Large intestine (tissue), 12 donors: ENCODE results near the gene EFHD2. TPM values are rescaled to one million over a fixed set of nuclear protein-coding genes. Genes with fewer than 3 reads are reported as not detected.

Experiments used
- DNase-seq, 2 donors: peaks; one replicate each; pipeline versions ENCODE4 v3.0.0 to v3.0.0-alpha.2; 2013
- H3K27ac ChIP-seq: one replicate; pipeline ENCODE4 v1.5.1; 2013; ENCODE audit warnings: low read length
- H3K27me3 ChIP-seq: 2 replicates; pipeline ENCODE4 v1.6.1; 2013; ENCODE audit warnings: low read length; ENCODE audit not compliant: control insufficient read depth, insufficient read depth
- H3K36me3 ChIP-seq: 2 replicates; pipeline ENCODE4 v1.6.1; 2013; ENCODE audit warnings: low read length; ENCODE audit not compliant: control insufficient read depth, insufficient read depth
- H3K4me1 ChIP-seq: one replicate; pipeline ENCODE4 v1.6.1; 2013; ENCODE audit warnings: low read length; ENCODE audit not compliant: control insufficient read depth, insufficient read depth
- H3K4me3 ChIP-seq: one replicate; pipeline ENCODE4 v1.5.1; 2013; ENCODE audit warnings: low read length
- H3K9me3 ChIP-seq: one replicate; pipeline ENCODE4 v1.6.1; 2013; ENCODE audit warnings: mild to moderate bottlenecking, low read depth, low read length, moderate library complexity; ENCODE audit not compliant: control insufficient read depth
- WGBS: methylation state at CpG from one replicate; pipeline ENCODE4 v1.1.5; 2013; ENCODE audit warnings: low lambda C conversion rate; ENCODE audit not compliant: insufficient coverage; 5-methylcytosine and 5-hydroxymethylcytosine counted together
- long read RNA-seq, 11 donors: transcript quantifications; one replicate each; lab custom pipeline, GENCODE V29; 2026
- polyA plus RNA-seq: library from polyadenylated mRNA; unstranded; fragments of 120-200 nt; gene quantifications from one replicate; pipeline ENCODE4 v1.2.1, GENCODE V29; 2013

EFHD2 gene, protein sequence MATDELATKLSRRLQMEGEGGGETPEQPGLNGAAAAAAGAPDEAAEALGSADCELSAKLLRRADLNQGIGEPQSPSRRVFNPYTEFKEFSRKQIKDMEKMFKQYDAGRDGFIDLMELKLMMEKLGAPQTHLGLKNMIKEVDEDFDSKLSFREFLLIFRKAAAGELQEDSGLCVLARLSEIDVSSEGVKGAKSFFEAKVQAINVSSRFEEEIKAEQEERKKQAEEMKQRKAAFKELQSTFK
- 57.2 TPM for polyA plus RNA-seq
- long read RNA-seq, donor 1, transcript EFHD2-201 (4 exons, 2,419 nt), result major isoform, 33 of 33 reads
- long read RNA-seq, donor 1, partial matches to known transcripts, result 0 of 33 reads
- long read RNA-seq, donor 1, other reads (novel, unspliced or antisense), result 0 of 33 reads
- long read RNA-seq, donor 2, transcript EFHD2-201 (4 exons, 2,419 nt), result major isoform, 69 of 69 reads
- long read RNA-seq, donor 2, partial matches to known transcripts, result 0 of 69 reads
- long read RNA-seq, donor 2, other reads (novel, unspliced or antisense), result 0 of 69 reads
- long read RNA-seq, donor 3, result 0 reads
- long read RNA-seq, donor 4, partial matches to known transcripts, result 0 of 3 reads
- long read RNA-seq, donor 4, other reads (novel, unspliced or antisense), result 0 of 3 reads
- long read RNA-seq, donor 5, transcript EFHD2-201 (4 exons, 2,419 nt), result major isoform, 27 of 27 reads
- long read RNA-seq, donor 5, partial matches to known transcripts, result 0 of 27 reads
- long read RNA-seq, donor 5, other reads (novel, unspliced or antisense), result 0 of 27 reads
- long read RNA-seq, donor 6, transcript EFHD2-201 (4 exons, 2,419 nt), result major isoform, 68 of 78 reads
- long read RNA-seq, donor 6, partial matches to known transcripts, result 10 of 78 reads
- long read RNA-seq, donor 6, other reads (novel, unspliced or antisense), result 0 of 78 reads
- long read RNA-seq, donor 7, transcript EFHD2-201 (4 exons, 2,419 nt), result major isoform, 22 of 22 reads
- long read RNA-seq, donor 7, partial matches to known transcripts, result 0 of 22 reads
- long read RNA-seq, donor 7, other reads (novel, unspliced or antisense), result 0 of 22 reads
- long read RNA-seq, donor 8, transcript EFHD2-201 (4 exons, 2,419 nt), result major isoform, 87 of 92 reads
- long read RNA-seq, donor 8, partial matches to known transcripts, result 5 of 92 reads
- long read RNA-seq, donor 8, other reads (novel, unspliced or antisense), result 0 of 92 reads
- long read RNA-seq, donor 9, transcript EFHD2-201 (4 exons, 2,419 nt), result major isoform, 38 of 38 reads
- long read RNA-seq, donor 9, partial matches to known transcripts, result 0 of 38 reads
- long read RNA-seq, donor 9, other reads (novel, unspliced or antisense), result 0 of 38 reads
- long read RNA-seq, donor 10, transcript EFHD2-201 (4 exons, 2,419 nt), result major isoform, 86 of 93 reads
- long read RNA-seq, donor 10, partial matches to known transcripts, result 7 of 93 reads
- long read RNA-seq, donor 10, other reads (novel, unspliced or antisense), result 0 of 93 reads
- long read RNA-seq, donor 11, transcript EFHD2-201 (4 exons, 2,419 nt), result major isoform, 45 of 45 reads
- long read RNA-seq, donor 11, partial matches to known transcripts, result 0 of 45 reads
- long read RNA-seq, donor 11, other reads (novel, unspliced or antisense), result 0 of 45 reads

DNA sequence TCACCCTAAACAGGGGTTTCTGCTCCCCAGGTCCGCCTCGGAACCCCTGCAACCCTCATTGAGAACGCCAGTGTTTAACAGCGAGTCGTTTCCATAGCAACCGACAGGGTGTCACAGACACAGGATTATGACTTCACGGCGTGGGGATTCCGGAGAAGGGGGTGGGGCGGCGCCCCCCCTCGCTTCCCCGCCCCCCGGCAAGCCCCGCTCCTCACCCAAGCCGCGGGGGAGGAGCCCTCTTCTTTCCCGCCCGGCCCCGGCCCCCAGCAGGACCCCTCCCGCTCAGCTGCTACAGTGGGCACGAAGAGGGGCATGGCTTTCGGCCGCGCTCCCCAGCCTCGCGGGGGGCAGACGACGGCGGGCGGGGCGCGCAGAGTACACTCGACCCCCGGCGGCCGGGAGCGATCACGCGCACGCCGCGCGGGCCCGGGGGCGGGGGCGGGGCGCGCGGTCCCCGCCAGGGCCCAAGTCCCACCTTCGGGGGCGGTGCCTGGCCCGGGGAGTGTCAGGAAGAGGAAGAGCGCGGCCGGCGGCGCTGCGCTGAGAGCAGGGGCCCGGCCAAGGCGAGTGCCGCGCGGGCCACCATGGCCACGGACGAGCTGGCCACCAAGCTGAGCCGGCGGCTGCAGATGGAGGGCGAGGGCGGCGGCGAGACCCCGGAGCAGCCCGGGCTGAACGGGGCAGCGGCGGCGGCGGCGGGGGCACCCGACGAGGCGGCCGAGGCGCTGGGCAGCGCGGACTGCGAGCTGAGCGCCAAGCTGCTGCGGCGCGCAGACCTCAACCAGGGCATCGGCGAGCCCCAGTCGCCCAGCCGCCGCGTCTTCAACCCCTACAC lies at the start of gene EFHD2:
EFHD2 (plus strand) TSS at position 501 of the 835 bp plus-strand sequence; CDS start at position 585, 84 bp downstream.
- peak; percentile 83 to 91 for DNase-seq
- H3K27ac ChIP-seq, result peak within 1 kb of the TSS; percentile 53
- no peaks in the 10 kb centered on the region for H3K27me3 ChIP-seq
- no peaks in the 10 kb centered on the region for H3K9me3 ChIP-seq
- peaks cover 13% of the 10 kb centered on the region for H3K36me3 ChIP-seq
- H3K4me1 ChIP-seq, result peaks cover 22% of the 10 kb centered on the region
- H3K4me3 ChIP-seq, result peak within 1 kb of the TSS; percentile 100
- WGBS, result no CpG with 5 or more reads among the region's 99 CpGs

DNA sequence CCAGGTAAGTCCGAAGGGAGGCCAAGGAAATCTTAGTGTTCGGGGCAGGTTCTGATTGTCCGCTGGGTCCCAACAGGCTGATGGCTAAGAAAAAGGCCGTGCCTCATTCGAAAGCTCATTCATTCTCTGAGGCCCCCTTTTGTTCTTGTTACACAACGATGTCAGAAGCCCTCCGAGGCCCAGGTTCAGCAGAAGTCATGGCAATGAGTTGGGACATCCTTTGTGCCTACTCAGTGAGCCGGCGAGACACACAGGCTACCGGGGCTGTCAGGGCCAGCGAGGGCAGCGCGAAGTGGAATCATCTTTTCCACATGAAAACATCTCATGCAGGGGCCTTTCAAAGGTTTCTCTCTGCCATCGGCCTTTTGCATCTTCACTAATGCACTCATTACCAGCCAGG lies 49.0 kb upstream of the EFHD2 start:
- no peak overlapping the region for H3K27ac ChIP-seq
- DNase-seq, result peak in 1 of 2 donors; percentile 59
- no peaks in the 10 kb centered on the region for H3K36me3 ChIP-seq
- no peaks in the 10 kb centered on the region for H3K9me3 ChIP-seq
- H3K27me3 ChIP-seq, result no peaks in the 10 kb centered on the region
- H3K4me3 ChIP-seq, result no peak overlapping the region
- peaks cover 28% of the 10 kb centered on the region for H3K4me1 ChIP-seq
- WGBS, result 80% methylated on average over 1 of the region's 14 CpGs

DNA sequence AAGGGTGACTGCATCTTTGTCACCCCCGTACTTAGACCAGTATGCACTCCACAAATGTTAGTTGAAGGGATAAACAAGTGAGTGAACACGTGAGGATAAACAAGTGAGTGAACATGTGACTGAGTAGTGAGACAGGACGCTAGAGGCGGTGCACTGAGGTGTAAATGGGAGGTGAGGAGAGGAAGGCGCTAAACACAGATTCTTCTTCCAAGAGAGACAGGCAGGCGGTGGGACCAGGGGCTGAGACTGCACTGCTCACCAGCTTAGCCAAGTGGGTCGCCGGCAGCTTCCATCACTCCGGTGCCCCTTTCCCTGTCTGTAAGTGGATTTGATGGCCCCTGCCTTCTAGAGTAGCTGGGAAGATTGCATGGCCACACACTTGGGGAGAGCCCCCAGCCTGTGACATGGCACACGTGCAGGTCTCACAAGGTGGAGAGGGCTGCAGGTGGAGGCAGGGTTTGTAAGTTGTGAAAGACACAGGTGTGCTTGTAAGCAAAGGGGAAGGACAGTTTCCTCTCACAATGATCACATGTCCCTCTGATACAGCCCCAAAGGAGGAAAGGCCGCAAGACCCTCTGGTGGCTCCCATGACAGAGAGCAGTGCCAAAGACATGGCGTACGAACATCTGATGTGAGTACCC lies 47.5 kb upstream of the EFHD2 start:
- peaks cover 40% of the 10 kb centered on the region for H3K4me1 ChIP-seq
- H3K9me3 ChIP-seq, result no peaks in the 10 kb centered on the region
- H3K36me3 ChIP-seq, result no peaks in the 10 kb centered on the region
- no peak overlapping the region for H3K27ac ChIP-seq
- DNase-seq, result no peak
- H3K27me3 ChIP-seq, result no peaks in the 10 kb centered on the region
- no peak overlapping the region for H3K4me3 ChIP-seq
- no CpG with 5 or more reads among the region's 13 CpGs for WGBS

DNA sequence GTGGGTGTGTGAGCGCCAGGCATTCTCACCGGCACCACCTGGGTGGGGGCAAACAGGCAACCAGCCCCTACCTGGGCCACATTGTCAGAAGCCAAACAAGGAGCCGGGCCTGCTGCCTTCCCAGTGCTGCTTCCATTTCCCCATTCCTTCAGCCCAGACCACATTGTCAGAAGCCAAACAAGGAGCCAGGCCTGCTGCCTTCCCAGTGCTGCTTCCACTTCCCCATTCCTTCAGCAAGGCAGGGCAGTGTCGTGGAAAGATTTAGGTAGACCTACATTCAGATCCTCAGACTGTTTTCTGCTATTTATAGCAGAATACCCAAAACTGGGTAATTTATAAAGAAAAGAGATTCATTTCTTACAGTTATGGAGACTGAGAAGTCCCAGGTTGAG lies 47.0 kb upstream of the EFHD2 start:
- no CpG with 5 or more reads among the region's 4 CpGs for WGBS
- no peaks in the 10 kb centered on the region for H3K27me3 ChIP-seq
- DNase-seq, result no peak

DNA sequence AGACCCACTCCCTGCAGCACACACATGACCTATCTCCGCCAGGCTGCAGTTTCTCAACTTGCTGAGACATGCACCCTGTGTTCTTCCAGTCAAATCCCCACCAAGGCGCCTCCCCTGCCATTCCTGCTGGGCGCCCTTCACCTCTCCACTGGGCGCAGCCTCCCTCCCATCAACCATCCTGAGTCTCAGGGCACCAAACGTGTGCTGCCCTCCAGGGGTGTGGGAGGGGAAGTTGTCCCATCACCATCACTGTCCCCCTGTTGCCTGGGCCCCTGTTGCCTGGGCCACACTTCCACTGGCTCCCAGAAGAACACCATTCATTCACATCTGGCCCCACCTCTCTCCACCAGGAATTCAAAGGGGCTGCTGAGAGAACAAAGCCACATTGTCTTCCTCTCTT lies 44.9 kb upstream of the EFHD2 start:
- Histone ChIP-seq H3K4me3 (no peak overlapping the region), H3K9me3 (no peaks in the 10 kb centered on the region), H3K4me1 (peaks cover 24% of the 10 kb centered on the region), H3K36me3 (no peaks in the 10 kb centered on the region), H3K27me3 (no peaks in the 10 kb centered on the region), H3K27ac (no peak overlapping the region)
- no CpG with 5 or more reads among the region's 5 CpGs for WGBS
- no peak for DNase-seq

More for the DNA sequence above, 47.0 kb upstream of the EFHD2 start:
- H3K4me3 ChIP-seq, result no peak overlapping the region
- H3K36me3 ChIP-seq, result no peaks in the 10 kb centered on the region
- H3K9me3 ChIP-seq, result no peaks in the 10 kb centered on the region
- H3K27ac ChIP-seq, result no peak overlapping the region
- peaks cover 37% of the 10 kb centered on the region for H3K4me1 ChIP-seq

DNA sequence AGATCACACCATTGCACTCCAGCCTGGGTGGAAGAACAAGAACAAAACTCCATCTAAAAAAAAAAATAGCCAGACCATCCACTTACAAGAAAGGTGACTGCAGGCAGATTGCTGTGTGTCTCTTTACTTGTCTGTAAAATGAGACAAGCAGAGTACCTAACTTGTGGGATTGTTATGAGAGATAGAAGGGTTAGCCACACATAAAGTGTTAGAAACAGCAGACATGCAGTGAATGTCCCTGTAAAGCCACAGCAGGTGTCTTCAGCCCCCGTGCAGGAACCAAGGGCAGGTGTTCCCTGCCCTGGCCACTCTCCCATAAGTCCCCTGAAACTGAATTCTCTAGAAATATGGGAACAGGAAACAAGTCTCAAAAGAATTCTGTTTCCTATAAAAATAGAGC lies 40.8 kb upstream of the EFHD2 start:
- no peaks in the 10 kb centered on the region for H3K27me3 ChIP-seq
- no peak for DNase-seq
- no peak overlapping the region for H3K4me3 ChIP-seq
- H3K4me1 ChIP-seq, result peaks cover 39% of the 10 kb centered on the region
- no peaks in the 10 kb centered on the region for H3K9me3 ChIP-seq
- no peaks in the 10 kb centered on the region for H3K36me3 ChIP-seq
- no CpG with 5 or more reads among the region's 1 CpG for WGBS
- H3K27ac ChIP-seq, result no peak overlapping the region

DNA sequence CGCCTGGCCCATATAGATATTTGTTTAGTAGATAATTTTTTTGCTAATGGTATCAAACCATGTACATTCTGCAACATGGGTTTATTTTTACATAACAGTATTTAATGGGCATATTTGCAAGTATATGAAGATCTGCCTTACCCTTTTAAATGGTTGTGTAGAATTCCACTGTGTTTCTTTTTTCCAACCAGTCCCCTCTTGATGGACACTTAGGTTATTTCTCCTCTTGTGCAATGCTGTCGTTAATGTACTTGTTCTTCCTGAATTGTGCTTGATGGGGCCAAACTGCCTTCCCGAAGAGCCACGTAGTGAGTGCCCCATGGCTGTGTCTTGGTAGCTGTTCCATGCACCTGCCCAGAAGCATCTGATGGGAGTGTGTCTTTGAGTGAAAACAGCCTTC lies 39.4 kb upstream of the EFHD2 start:
- Histone ChIP-seq H3K36me3 (no peaks in the 10 kb centered on the region), H3K4me3 (no peak overlapping the region), H3K27me3 (no peaks in the 10 kb centered on the region), H3K4me1 (peaks cover 37% of the 10 kb centered on the region), H3K9me3 (no peaks in the 10 kb centered on the region), H3K27ac (no peak overlapping the region)
- WGBS, result no CpG with 5 or more reads among the region's 4 CpGs
- DNase-seq, result no peak

DNA sequence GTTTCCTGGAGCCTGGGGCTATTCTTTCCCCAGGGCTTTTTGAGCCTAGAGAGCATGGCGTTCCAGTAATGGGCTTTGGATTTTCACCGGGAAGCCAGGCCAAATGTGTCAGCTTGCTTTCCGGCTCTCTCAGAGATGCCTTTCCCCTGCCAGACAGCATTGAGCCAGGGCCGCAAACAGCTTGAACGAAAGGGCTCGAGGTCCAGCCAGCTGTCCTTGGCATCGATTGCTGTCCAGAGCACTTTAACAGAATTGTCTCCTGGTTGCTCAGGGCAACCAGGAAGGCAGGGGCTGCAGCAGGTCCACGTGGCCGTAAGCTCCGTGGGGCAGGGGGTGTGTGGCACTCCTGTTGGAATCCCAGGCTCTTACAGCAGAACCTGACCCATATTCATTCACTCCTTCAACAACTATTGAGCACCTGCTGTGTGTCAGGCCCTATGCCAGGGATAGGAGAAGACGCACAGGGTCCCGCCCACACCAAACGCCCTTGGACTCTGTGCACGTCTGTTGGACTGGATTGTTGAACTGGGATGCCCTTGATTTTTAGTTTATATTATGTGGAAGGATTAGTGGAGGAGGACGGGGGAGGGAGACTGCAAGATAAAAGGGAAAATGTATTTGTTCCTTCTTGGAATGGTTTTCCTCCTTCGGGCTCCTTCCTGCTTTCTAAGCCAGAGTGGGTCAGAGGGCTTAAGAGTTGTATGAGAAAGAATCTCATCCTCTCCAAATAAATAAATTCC lies 38.7 kb upstream of the EFHD2 start:
- no peak overlapping the region for H3K4me3 ChIP-seq
- peaks cover 30% of the 10 kb centered on the region for H3K4me1 ChIP-seq
- H3K27ac ChIP-seq, result no peak overlapping the region
- DNase-seq, result peak; percentile 37 to 69
- no peaks in the 10 kb centered on the region for H3K36me3 ChIP-seq
- no peaks in the 10 kb centered on the region for H3K9me3 ChIP-seq
- 20% methylated on average over 2 of the region's 16 CpGs for WGBS
- H3K27me3 ChIP-seq, result no peaks in the 10 kb centered on the region
